ENCODE data around the gene HOXA1.

The HOXA1 gene

DNA sequence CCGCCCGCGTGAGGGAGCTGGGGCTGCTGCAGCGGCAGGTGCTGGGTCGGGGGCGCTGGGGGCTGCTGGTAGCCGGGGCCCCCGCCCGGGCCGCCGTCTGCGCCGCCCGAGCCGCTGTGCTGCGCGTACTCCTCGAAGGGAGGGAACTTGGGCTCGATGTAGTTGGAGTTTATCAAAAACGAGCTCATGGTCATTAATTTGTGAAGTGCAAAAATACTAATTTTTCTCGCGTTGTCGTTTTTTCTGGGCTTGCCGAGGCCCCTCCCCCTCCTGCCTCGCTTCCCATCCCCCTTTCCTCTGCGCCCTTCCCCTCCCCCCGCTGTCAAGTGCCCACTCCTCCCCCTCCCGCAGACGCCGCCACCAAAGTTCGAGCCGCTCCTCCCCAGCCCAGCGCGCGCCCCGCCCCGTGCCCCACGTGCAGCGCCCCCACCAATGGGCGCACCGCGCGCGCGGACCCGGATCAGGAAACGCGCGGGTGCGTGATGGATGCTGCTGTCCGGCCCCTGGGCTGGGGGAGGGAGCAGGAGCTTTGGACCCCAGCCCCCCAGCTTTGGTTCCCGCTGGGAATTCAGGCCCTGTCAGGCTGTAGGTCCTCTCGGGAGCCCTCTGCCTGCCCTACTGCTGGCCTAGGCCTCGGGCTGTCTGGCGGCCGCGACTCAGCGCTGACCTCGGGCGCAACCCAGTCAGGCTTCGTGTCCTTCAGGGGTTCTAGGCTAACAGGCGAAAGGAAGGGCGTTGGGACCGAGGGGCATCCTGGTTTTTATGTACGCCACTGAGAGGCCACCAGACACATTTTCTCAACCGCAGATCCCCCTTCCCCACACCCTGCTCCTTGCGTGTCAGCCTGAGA is 35.0 kb upstream of the HOXA1 start, which contains the start of gene HOXA4 (continued):
- TF ChIP-seq REST (tag by site-specific recombination; IDR thresholded peaks at IDR 0.05) (peak; percentile 59; the same call in 1 of the 2 replicates), HOXD13 (CRISPR knock-in tag; IDR thresholded peaks at IDR 0.05; ENCODE audit: borderline replicate concordance) (no peak), BCL11B (tag by site-specific recombination; IDR thresholded peaks at IDR 0.05; ENCODE audit: low read depth) (peak; percentile 52; the same call in 1 of the 2 replicates), ZNF571 (tag by site-specific recombination; IDR thresholded peaks at IDR 0.05) (no peak), ZNF335 (tag by site-specific recombination; conservative IDR thresholded peaks at IDR 0.05) (peak; percentile 77), ZFP37 (tag by site-specific recombination; IDR thresholded peaks at IDR 0.05) (peak; percentile 75; the same call in 1 of the 2 replicates), SP7 (tag by site-specific recombination; IDR thresholded peaks at IDR 0.05) (no peak), ZNF37A (tag by site-specific recombination; IDR thresholded peaks at IDR 0.05) (no peak), ZNF600 (tag by site-specific recombination; IDR thresholded peaks at IDR 0.05) (peak; percentile 87), ZNF423 (tag by site-specific recombination; IDR thresholded peaks at IDR 0.05) (peak; percentile 18; the same call in 1 of the 2 replicates), ZNF292 (tag by site-specific recombination; IDR thresholded peaks at IDR 0.05; ENCODE audit: borderline replicate concordance, low read depth) (no peak), ZNF239 (tag by site-specific recombination; IDR thresholded peaks at IDR 0.05) (no peak), ZNF610 (tag by site-specific recombination; IDR thresholded peaks at IDR 0.05; ENCODE audit: borderline replicate concordance) (0 out of 2 replicates have a peak, but pooled peaks have one; percentile 68), ZNF16 (tag by site-specific recombination; IDR thresholded peaks at IDR 0.05; ENCODE audit: low read depth) (no peak), ZNF623 (tag by site-specific recombination; IDR thresholded peaks at IDR 0.05) (no peak), ZNF362 (tag by site-specific recombination; IDR thresholded peaks at IDR 0.05) (no peak), HOXC10 (CRISPR knock-in tag; IDR thresholded peaks at IDR 0.05) (no peak)
- TF ChIP-seq, protein P1, sequence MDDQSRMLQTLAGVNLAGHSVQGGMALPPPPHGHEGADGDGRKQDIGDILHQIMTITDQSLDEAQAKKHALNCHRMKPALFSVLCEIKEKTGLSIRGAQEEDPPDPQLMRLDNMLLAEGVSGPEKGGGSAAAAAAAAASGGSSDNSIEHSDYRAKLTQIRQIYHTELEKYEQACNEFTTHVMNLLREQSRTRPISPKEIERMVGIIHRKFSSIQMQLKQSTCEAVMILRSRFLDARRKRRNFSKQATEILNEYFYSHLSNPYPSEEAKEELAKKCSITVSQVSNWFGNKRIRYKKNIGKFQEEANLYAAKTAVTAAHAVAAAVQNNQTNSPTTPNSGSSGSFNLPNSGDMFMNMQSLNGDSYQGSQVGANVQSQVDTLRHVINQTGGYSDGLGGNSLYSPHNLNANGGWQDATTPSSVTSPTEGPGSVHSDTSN (CRISPR knock-in tag; IDR thresholded peaks at IDR 0.05): 0 out of 2 replicates have a peak, but pooled peaks have one; percentile 40
- TF ChIP-seq, protein P2, sequence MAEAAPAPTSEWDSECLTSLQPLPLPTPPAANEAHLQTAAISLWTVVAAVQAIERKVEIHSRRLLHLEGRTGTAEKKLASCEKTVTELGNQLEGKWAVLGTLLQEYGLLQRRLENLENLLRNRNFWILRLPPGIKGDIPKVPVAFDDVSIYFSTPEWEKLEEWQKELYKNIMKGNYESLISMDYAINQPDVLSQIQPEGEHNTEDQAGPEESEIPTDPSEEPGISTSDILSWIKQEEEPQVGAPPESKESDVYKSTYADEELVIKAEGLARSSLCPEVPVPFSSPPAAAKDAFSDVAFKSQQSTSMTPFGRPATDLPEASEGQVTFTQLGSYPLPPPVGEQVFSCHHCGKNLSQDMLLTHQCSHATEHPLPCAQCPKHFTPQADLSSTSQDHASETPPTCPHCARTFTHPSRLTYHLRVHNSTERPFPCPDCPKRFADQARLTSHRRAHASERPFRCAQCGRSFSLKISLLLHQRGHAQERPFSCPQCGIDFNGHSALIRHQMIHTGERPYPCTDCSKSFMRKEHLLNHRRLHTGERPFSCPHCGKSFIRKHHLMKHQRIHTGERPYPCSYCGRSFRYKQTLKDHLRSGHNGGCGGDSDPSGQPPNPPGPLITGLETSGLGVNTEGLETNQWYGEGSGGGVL (tag by site-specific recombination; IDR thresholded peaks at IDR 0.05): peak; percentile 81
- TF ChIP-seq, protein P3, sequence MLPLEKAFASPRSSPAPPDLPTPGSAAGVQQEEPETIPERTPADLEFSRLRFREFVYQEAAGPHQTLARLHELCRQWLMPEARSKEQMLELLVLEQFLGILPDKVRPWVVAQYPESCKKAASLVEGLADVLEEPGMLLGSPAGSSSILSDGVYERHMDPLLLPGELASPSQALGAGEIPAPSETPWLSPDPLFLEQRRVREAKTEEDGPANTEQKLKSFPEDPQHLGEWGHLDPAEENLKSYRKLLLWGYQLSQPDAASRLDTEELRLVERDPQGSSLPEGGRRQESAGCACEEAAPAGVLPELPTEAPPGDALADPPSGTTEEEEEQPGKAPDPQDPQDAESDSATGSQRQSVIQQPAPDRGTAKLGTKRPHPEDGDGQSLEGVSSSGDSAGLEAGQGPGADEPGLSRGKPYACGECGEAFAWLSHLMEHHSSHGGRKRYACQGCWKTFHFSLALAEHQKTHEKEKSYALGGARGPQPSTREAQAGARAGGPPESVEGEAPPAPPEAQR (tag by site-specific recombination; IDR thresholded peaks at IDR 0.05): no peak
- TF ChIP-seq, protein P4, sequence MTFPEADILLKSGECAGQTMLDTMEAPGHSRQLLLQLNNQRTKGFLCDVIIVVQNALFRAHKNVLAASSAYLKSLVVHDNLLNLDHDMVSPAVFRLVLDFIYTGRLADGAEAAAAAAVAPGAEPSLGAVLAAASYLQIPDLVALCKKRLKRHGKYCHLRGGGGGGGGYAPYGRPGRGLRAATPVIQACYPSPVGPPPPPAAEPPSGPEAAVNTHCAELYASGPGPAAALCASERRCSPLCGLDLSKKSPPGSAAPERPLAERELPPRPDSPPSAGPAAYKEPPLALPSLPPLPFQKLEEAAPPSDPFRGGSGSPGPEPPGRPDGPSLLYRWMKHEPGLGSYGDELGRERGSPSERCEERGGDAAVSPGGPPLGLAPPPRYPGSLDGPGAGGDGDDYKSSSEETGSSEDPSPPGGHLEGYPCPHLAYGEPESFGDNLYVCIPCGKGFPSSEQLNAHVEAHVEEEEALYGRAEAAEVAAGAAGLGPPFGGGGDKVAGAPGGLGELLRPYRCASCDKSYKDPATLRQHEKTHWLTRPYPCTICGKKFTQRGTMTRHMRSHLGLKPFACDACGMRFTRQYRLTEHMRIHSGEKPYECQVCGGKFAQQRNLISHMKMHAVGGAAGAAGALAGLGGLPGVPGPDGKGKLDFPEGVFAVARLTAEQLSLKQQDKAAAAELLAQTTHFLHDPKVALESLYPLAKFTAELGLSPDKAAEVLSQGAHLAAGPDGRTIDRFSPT (tag by site-specific recombination; IDR thresholded peaks at IDR 0.05): peak; percentile 58; the same call in 1 of the 2 replicates
- TF ChIP-seq, protein P5, sequence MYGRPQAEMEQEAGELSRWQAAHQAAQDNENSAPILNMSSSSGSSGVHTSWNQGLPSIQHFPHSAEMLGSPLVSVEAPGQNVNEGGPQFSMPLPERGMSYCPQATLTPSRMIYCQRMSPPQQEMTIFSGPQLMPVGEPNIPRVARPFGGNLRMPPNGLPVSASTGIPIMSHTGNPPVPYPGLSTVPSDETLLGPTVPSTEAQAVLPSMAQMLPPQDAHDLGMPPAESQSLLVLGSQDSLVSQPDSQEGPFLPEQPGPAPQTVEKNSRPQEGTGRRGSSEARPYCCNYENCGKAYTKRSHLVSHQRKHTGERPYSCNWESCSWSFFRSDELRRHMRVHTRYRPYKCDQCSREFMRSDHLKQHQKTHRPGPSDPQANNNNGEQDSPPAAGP (tag by site-specific recombination; IDR thresholded peaks at IDR 0.05): no peak
- TF ChIP-seq, protein P6, sequence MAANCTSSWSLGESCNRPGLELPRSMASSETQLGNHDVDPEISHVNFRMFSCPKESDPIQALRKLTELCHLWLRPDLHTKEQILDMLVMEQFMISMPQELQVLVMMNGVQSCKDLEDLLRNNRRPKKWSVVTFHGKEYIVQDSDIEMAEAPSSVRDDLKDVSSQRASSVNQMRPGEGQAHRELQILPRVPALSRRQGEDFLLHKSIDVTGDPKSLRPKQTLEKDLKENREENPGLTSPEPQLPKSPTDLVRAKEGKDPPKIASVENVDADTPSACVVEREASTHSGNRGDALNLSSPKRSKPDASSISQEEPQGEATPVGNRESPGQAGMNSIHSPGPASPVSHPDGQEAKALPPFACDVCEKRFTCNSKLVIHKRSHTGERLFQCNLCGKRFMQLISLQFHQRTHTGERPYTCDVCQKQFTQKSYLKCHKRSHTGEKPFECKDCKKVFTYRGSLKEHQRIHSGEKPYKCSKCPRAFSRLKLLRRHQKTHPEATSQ (tag by site-specific recombination; IDR thresholded peaks at IDR 0.05): no peak

All from HEK293 (cell line).